Choroid plexus epithelial cell (primary cell): ENCODE measurements around the gene FANCD2.
"Not testable (repeated sequence)": the region's sequence is repeated elsewhere in the genome, so short reads cannot be mapped to it uniquely, and the experiment has no call there.

Experiments used
- DNase-seq: peaks from one replicate; pipeline ENCODE4 v3.0.0-alpha.2; 2010; ENCODE audit warnings: low read depth
- H3K4me3 ChIP-seq: 2 replicates; pipeline ENCODE4 v1.5.1; 2011; ENCODE audit warnings: low read depth, mild to moderate bottlenecking, control low read depth, low read length, moderate library complexity
- TF ChIP-seq, protein P1 (sequence below): conservative IDR thresholded peaks from 2 replicates; pipeline ENCODE4 v1.5.1; 2011; ENCODE audit warnings: low read depth, mild to moderate bottlenecking, control low read depth, inconsistent platforms, low read length, moderate library complexity

The FANCD2 gene

DNA sequence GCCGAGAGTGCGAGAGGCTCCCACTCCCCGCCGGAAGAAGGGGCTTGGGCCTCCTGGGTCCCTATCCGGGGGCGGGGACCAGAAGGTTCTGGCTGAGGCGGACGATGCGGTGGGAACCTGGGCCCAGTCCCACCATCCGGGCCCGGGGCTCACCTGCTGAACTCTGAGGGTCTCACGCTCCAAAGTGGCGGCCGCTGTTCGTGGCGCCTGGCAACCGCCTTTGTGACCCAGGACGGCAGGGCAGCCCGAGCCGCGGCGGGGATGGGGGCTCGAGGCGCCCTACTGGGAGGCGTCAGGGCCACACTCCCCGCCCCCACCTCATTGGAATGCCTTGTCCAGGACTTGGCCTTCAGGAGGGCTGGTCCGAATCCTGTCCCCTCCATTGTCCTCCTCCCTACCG, 81.9 kb downstream of the FANCD2 start, which contains the start of gene FANCD2OS:
TSS of gene FANCD2OS (minus strand) at position 165 of the 400 bp plus-strand sequence. CDS start 3,481 bp downstream, outside the sequence.
- H3K4me3 ChIP-seq: no peak within 1 kb of the TSS
- TF ChIP-seq, protein P1, sequence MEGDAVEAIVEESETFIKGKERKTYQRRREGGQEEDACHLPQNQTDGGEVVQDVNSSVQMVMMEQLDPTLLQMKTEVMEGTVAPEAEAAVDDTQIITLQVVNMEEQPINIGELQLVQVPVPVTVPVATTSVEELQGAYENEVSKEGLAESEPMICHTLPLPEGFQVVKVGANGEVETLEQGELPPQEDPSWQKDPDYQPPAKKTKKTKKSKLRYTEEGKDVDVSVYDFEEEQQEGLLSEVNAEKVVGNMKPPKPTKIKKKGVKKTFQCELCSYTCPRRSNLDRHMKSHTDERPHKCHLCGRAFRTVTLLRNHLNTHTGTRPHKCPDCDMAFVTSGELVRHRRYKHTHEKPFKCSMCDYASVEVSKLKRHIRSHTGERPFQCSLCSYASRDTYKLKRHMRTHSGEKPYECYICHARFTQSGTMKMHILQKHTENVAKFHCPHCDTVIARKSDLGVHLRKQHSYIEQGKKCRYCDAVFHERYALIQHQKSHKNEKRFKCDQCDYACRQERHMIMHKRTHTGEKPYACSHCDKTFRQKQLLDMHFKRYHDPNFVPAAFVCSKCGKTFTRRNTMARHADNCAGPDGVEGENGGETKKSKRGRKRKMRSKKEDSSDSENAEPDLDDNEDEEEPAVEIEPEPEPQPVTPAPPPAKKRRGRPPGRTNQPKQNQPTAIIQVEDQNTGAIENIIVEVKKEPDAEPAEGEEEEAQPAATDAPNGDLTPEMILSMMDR: no peak
- no peak for DNase-seq

DNA sequence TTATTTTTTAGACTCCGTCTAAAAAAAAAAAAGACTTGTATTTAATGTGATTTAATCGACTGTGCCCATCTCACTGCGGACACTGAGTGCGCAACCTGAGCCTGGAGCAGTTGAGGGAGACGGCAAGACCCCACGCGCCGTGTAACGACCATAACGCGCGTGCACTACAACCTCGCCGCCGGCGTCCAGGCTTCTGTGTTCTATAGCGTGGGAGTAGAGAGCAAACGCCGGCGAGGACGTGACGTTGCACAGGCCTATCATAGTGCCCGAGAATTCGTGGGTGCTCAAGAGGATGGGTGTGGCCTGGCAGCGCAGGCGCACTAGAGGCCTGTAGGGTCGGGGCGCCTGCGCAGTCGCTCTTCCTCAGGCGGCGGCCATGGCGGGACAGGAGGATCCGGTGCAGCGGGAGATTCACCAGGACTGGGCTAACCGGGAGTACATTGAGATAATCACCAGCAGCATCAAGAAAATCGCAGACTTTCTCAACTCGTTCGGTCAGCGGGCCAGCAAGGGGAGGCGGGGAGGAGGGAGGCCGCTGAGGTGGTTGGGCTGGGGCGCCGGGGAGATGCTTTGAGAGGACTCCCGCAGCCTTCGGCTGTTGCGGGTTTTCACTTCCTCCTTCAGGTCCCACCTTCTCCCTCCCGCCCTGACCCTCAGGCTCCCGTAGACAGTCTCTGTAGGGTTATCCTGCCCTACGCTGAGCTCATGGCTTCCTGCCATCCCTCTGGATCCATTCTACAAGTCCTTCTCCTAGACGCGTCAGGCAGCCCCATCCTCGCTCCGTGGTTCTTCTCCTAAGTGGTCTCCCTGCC, 89.3 kb downstream of the FANCD2 start, which contains the start of gene BRK1:
TSS of gene BRK1 (plus strand) at position 350 of the 812 bp plus-strand sequence. CDS start at position 377, 27 bp downstream.
- DNase-seq: peak; percentile 98
- TF ChIP-seq, protein P1: no peak
- H3K4me3 ChIP-seq: peak within 1 kb of the TSS; percentile 67

DNA sequence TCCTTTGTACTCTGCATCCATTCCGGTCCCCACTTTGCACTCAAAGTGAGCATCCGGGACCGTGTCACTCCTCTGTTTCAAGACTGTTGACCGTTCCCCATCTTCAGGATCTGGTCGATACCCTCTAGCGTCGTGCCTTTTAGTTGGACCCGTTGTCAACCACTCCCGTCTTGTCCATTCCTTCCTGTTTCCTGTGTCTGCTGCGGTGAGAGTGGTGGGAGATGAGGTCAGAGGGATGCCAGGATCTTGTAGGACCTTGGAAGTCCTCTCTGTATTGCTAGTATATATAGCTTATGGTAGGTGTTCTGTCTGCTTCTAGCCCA, 89.9 kb downstream of the FANCD2 start:
- TF ChIP-seq, protein P1: no peak
- peak overlapping the region; percentile 67 for H3K4me3 ChIP-seq
- DNase-seq: peak; percentile 41

DNA sequence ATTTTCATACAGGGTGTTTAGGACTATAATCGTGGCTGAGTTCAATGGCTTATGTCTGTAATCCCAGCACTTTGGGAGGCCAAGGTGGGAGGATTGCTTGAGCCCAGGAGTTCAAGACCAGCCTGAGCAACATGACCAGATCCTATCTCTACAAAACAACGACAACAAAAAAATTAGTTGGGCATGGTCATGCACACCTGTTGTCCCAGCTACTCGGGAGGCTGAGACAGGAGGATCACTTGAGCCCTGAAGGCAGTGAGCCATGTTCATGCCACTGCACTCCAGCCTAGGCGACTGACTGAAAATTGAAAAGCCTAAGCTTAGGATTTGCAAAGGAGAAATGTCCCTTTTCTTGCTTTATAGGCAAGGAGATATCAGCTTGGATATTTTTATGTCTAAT, 90.7 kb downstream of the FANCD2 start:
- H3K4me3 ChIP-seq: no peak overlapping the region
- DNase-seq: no peak
- TF ChIP-seq, protein P1: no peak

DNA sequence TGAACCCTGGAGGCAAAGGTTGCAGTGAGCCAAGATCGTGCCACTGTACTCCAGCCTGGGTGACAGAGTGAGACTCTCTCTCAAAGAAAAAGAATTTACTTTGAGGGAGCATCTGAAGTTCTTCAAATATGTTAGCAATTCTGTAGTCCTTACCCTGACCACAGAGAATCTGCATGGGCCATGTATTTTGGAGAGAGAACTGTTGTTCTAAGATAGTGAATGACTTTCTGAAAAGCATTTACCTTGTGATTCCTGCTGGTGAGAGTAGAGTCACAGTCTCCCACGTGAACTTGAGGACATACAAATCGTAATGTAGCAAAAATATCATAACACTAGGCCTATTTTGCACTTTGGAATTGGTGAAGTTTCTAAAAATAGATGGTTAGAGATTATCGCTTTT, 93.1 kb downstream of the FANCD2 start:
- H3K4me3 ChIP-seq: no peak overlapping the region
- TF ChIP-seq, protein P1: no peak
- DNase-seq: peak; percentile 29

DNA sequence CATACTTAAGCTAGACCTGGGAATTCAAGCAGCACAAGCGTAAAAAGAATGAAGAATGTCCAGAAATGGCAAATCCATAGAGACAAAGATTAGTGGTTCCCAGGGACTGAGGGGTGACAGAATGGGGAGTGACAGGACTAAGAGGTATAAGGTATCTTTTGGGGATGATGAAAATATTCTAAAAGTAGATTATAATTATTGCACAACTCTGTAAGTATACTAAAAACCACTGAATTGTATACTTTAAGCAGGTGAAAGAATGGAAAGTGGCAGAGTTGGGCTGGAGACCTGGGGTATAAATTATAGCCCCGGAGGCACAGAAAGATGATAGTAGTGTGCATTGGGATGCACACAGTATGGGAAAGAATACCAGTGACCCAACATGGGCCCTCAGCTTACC, 94.8 kb downstream of the FANCD2 start:
- TF ChIP-seq, protein P1: no peak
- H3K4me3 ChIP-seq: no peak overlapping the region
- no peak for DNase-seq

DNA sequence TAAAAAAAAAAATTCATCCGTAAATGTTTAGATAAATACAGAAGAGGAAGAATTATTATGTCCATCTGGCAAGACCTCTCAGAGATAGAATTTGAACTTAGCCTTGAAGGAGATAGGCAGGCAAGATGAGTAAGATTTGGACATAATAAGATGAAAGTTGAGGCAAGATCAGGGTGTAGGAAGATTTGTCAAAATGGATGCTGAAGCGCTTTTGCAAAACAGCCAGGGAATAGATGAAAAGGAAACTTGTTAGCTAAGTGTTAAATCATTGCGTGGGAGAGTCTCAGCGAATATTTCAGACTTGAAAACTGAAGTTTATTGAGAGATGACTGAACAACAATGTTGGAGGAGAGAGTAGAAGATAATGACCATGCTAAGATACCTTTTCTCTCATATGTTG, 96.5 kb downstream of the FANCD2 start:
- TF ChIP-seq, protein P1: no peak
- no peak for DNase-seq
- no peak overlapping the region for H3K4me3 ChIP-seq

DNA sequence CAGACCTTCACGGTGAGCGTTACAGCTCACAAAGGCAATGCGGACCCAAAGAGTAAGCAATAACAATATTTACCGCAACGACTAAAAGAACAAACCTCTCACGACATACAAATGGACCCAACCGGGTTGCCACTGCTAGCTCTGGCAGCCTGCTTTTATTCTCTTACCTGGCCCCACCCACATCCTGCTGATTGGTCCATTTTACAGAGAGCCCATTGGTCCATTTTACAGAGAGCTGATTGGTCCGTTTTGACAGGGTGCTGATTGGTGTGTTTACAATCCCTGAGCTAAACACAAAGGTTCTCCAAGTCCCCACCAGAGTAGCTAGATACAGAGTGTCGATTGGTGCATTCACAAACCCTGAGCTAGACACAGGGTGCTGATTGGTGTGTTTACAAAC, 109.6 kb downstream of the FANCD2 start:
- not testable (repeated sequence) for DNase-seq, H3K4me3 ChIP-seq
